OCI-LY7 (cell line): ENCODE results near the gene KCNG4.

Experiments
- EZH2phosphoT487 ChIP-seq: fragments of 200-600 bp; sonication (generic); IDR thresholded peaks from 2 replicates; pipeline ENCODE4 v1.6.1; 2018; ENCODE audit warnings: low read depth, borderline replicate concordance, mild to moderate bottlenecking, mixed run types, antibody characterized with exemption, low read length, moderate library complexity, mixed read lengths
- TF ChIP-seq, protein P1 (sequence below): fragments of 200-600 bp; sonication (generic); conservative IDR thresholded peaks from 2 replicates; pipeline ENCODE4 v1.5.1; 2014; ENCODE audit warnings: mild to moderate bottlenecking, antibody characterized with exemption, low read length, moderate library complexity, mixed read lengths

DNA sequence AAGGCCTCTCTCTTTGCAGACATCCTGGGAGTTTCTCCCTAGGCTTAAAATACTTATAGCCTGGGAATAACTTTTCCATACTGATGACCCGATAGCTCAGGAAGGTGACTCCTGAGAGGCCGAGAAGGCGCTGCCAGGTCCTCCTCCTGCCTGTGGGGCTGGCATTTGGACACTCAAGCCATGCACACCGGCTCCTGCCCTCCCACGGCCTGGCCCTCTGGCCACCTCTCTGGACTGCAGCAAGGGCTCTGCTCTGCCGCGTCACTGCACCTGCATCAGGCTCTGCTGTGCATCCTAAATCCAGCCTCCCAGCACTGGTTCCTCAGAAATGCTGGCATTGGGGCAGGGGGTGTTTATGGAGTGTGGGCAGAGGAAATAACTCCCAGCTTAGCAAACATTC is 14.2 kb downstream of the KCNG4 start:
- TF ChIP-seq, protein P1, sequence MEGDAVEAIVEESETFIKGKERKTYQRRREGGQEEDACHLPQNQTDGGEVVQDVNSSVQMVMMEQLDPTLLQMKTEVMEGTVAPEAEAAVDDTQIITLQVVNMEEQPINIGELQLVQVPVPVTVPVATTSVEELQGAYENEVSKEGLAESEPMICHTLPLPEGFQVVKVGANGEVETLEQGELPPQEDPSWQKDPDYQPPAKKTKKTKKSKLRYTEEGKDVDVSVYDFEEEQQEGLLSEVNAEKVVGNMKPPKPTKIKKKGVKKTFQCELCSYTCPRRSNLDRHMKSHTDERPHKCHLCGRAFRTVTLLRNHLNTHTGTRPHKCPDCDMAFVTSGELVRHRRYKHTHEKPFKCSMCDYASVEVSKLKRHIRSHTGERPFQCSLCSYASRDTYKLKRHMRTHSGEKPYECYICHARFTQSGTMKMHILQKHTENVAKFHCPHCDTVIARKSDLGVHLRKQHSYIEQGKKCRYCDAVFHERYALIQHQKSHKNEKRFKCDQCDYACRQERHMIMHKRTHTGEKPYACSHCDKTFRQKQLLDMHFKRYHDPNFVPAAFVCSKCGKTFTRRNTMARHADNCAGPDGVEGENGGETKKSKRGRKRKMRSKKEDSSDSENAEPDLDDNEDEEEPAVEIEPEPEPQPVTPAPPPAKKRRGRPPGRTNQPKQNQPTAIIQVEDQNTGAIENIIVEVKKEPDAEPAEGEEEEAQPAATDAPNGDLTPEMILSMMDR: no peak
- no peak for TF ChIP-seq EZH2phosphoT487
